MM.1S (cell line): ENCODE measurements around the gene VRK3.

Experiments used
- CTCF ChIP-seq: fragments of 300-600 bp; sonication (generic); IDR thresholded peaks from 2 replicates; pipeline ENCODE4 v1.5.1; 2016; ENCODE audit warnings: antibody characterized with exemption, low read length, mixed read lengths
- EZH2 ChIP-seq: fragments of 300-600 bp; sonication (generic); optimal IDR thresholded peaks from 2 replicates; pipeline ENCODE3; 2017; ENCODE audit warnings: low read depth, mild to moderate bottlenecking, antibody characterized with exemption, low read length, mixed read lengths

- TF ChIP-seq EZH2: no peak
- no peak for TF ChIP-seq CTCF
Observed at GRCh38 chr19:49927526-49928264, 97.5 kb downstream of the VRK3 start.
